Dermis microvascular lymphatic vessel endothelial cell (primary cell): ENCODE measurements around the gene PLCG2. TPM values are rescaled to one million over a fixed set of nuclear protein-coding genes. Genes with fewer than 3 reads are reported as not detected.
"Not testable (repeated sequence)": the region's sequence is repeated elsewhere in the genome, so short reads cannot be mapped to it uniquely, and the experiment has no call there.

Experiments used
- DNase-seq, 2 donors: peaks; one replicate each; pipeline versions ENCODE4 v3.0.0 to v3.0.0-alpha.2; 2010; ENCODE audit warnings: low read depth in 2 of 2
- total RNA-seq: library from RNA; depleted of rRNA; stranded (reverse); fragments of >200 nt; gene quantifications from 2 replicates; pipeline ENCODE4 v1.2.1, GENCODE V29; 2014

The PLCG2 gene
- total RNA-seq, 1 donor from 2014 or later, result 10.4 TPM

DNA sequence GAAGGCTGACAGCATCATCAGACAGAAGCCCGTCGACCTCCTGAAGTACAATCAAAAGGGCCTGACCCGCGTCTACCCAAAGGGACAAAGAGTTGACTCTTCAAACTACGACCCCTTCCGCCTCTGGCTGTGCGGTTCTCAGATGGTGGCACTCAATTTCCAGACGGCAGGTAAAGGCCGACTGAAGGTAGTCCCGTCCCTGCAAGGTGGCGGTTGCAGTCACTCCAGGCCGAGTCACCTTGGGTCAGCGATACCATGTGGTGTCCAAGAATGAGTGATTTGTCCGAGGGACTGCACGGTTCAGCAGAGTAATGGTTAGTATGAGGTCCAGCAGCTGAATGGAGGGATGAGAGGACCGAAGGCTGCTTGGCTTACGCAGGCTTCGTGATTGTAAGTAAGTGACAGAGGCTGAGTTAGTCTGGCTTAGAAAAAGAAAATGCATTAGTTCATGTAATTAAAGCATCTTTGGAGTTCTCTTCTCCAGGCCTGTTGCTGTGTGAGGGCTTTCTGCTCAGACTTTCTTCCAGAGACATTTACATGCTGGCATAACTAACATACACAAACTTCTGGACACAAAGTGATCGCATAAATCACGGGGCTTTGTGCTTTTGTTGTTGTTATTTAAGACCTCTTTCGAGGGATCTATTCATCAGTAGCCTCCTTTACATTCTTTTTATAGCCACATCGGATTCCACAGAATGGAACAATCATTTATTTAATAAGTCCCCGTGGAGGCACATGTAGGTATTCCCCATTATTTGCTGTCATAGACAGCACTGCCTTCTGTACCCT, 157.3 kb downstream of the PLCG2 start:
- DNase-seq, result no peak

DNA sequence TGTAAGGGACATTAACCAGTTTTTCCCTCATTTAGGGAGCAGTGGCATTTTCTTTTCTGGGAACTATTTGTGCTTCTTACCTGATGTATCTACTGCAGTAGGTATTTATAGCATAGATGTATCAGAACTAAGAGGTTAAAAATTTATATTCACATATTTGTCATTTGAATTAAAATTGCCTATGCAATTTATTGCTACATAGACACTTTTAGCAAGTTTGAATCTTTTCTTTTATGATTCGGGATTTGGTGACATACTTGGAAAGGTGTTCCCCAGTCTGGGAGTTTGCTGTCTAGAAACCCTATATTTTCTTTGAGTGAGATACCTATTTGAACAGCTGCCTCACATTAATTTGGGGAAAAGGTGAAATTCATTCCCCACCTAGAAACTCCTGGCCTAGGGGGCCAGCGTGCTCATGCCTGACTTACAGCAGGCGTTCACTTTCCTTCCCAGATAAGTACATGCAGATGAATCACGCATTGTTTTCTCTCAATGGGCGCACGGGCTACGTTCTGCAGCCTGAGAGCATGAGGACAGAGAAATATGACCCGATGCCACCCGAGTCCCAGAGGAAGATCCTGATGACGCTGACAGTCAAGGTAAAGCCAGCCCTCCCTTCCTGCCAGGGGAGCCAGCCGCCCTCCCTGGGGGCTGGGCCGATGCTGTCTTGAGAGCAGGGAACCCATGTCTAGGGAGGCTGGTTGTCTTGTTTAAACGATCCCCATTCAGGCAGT, 158.4 kb downstream of the PLCG2 start:
- DNase-seq, result peak in 1 of 2 donors; percentile 78

DNA sequence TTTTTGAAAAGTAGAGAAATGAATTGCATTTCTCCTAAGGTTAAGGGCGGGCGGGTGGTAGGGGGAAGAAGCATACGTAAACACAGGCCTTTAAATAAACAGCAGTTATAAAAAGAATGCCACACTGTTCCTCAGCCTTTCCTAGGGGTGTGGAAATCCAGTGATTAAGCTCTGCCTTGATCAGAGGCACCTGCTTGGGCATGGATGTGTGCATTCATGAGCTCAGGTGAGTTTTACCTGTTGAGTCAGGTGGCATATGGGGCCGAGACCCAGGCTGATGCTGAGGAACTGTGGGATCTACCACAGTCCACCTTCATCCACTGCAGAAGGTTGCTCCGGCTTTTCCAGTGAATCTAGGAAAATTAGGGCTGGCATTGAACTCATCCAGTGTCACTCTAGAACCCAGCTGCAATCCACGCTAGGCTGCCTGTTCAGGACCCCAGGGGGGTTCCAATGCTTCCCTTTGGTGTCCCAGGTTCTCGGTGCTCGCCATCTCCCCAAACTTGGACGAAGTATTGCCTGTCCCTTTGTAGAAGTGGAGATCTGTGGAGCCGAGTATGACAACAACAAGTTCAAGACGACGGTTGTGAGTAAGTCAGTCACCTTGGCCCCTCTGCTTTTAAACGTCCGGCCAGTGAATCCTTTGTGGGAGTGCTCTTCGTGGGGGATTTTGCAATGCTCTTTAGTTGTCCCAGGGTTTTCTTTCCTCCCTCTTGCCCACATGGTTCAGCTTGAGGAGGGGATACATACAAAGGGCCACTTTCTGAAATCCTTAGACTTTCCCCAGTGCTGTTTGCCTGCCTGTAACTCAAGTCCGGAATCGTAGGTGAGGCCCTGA, 159.5 kb downstream of the PLCG2 start:
- DNase-seq, result no peak

DNA sequence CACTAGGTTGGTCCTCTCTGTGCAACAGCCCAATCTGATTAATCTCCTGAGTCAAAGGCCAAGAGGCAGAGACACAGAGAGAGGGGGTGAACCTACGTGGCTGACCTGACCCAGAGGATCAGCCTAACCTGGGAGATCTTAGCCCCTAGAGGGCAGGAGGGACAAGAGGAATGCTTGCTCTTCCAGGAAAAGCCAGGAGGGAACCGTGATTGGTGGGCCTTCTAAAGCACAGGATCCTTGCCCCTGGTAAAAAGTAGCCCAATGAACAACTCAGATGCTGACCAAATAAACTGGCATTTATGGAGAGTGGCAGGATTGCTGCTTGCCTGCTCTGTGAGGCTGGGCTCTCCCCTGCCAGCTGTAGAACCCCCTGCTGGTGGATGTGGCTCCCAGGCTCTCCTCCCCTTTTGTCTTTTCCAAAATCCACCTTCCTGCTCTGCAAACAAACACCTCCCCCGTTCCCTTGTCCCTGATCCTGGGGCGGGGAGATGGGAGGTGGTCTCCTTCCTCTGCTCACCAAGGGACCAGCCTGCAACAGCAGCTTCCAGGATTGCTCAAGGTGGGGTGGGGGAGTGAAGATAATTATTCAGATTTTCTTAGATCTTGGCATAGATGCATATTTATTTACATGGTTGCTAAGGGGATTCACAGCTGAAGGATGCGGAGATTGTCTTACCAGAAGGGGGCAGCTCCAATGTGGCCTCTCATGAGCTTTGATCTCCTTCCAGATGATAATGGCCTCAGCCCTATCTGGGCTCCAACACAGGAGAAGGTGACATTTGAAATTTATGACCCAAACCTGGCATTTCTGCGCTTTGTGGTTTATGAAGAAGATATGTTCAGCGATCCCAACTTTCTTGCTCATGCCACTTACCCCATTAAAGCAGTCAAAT, 160.3 kb downstream of the PLCG2 start:
- peak in 1 of 2 donors; percentile 18 for DNase-seq

DNA sequence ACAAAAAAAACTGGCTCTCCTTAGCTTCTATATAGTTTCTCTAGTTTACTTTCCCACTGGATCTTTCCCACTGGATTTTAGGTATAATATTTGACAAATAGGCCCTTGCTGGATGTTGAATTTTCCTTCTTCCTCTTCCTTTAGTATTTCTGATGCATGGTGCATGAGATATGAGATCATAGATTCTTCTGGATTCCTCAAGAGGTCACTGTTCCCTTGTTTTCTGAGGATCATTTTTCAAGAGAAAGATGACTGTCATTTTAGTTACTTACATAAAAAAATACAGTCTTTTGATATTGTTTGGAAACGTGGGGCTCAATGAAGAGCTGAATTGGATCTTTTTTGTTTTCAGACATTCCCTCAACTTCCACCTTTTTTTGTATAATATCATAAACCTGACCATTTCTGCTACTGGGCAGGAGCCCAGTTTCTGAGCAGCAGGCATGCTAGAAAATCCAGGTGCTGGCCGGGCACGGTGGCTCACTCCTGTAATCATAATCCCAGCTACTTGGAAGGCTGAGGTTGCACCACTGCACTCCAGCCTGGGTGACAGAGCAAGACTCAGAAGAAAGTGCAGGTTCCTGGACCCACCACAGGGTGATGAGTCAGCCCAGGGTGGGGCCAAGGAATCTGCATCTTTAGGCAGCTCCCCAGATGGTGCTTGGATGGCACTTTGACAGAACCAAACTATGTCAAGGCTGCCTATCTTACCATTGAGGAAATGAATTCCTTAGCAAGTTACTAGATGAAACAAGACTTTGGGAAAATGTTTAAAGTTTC, 161.9 kb downstream of the PLCG2 start:
- peak; percentile 72 to 78 for DNase-seq

DNA sequence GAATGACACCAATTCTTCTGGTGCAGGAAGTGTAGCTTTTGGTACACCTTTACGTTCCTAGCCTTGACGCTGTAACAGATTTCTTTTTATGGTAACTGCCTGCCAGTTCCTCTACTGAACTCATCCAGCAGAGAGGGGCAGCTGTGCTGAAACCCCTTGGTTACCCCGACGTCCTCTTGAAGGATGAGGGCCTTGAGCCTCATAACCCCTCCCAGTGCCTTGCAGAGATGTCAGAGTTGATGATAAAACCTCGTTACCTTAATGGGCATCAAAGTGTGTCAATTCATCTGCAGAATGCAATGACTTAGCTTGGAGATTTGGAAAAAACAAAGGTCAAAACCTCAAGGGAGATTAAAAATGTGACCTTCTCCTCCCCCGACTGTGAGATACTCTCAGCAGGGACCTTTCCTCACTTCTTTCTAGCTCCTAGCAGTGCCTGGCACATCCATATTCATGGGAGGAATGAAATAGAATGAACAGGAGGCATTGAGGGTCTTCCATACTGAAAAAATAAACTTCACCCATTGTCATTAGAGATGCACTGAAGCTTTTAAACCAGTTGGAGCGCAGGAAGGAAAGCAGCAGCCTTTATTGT, 163.0 kb downstream of the PLCG2 start:
- DNase-seq, result no peak

DNA sequence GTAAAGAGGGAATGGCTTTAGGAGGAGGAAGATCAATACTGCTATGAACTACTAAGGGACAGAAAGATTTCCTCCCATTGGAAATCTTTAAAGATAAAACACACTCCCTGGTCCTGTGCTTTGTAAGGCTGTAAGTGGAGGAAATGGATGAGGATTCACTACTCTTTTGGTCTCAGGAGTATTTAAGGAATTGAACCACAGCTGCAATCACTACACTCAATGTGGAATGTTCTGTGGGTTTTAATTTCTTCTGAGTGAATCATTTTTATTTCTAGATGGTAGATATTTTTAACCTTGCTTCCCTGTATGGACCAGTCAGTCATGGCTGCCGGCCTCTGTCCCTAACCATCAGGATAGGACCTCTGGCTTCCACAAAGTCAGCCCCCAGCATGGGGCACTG, 166.6 kb downstream of the PLCG2 start:
- no peak for DNase-seq

DNA sequence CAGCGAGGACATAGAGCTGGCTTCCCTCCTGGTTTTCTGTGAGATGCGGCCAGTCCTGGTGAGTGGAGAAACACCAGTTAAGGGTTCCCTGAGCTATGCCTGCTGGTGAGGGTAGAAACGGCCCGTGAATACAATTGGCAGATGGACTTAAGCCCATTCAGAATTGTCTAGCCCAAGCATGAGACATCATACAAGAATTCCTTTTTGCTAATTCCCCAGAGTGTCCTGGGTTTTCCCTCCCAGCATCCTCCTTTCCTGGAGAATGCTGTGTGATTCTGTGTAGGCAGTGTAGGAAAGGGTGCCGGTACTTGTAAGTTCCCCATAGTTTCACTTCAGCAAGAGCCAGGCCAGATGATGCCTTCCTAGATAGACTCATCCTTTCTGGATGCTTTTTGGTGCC, 167.1 kb downstream of the PLCG2 start:
- DNase-seq, result no peak

DNA sequence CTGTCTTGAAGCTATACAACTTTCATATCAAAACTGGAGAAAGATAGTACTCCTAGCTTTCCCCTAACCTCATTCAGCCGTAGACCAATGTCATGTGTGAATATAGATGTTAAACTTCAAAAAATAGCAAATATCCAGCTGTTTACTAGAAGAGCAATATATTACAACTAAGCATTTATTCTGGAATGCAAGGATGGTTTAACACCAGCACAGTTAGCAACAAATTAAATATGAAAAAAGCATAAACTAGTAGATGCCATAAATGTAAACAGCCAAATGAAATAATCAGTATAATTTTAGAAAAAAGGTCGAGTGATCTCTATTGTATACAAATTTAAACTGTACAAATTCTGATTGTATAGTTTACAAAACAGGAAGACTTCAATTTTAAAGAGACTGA, 172.5 kb downstream of the PLCG2 start:
- no peak for DNase-seq

DNA sequence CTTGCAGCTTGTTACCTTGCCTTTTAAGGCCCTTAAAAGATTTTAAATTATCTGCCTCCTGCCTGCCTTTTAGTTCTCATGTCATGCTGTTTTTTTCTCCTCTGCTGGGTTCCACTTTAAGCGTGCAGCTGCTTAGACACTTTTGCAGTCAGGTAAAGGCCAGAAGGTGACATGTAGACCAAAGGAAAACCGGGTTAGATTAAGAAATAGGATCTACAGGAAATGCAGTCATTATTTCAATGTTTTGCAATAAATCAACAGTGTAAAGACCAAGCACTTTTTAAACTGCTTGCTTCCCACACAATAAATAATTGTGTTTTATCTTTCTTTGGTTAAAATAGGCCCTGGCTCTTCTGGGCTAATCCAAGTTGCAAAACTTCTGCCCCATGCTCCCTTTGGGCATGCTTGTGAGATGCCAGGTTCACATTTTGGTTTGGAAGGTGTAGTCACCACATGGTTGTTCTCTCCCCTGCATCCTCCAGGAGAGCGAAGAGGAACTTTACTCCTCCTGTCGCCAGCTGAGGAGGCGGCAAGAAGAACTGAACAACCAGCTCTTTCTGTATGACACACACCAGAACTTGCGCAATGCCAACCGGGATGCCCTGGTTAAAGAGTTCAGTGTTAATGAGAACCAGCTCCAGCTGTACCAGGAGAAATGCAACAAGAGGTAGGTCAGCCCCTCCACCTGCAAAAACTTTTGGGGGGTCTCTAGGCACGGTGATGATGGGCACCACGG, 177.3 kb downstream of the PLCG2 start:
- DNase-seq, result no peak

DNA sequence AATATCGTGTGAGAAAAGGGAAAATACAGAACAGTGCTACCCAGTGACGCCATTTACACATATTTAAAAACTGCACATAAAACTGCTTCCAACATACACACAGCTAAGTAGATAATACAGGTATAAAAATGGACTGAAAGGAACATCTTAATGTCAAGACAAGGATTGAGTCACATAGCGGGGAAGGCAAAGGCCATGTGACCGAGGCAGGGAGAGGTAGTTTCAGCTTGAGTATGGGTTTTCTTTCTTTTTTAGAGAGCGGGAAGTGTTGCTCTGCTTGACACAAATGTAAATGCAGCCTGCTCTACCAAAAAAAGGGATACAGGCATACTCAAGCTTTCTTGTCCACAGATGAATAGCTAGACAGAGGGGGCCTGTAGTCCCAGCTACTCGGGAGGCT, 185.7 kb downstream of the PLCG2 start:
- no peak for DNase-seq

DNA sequence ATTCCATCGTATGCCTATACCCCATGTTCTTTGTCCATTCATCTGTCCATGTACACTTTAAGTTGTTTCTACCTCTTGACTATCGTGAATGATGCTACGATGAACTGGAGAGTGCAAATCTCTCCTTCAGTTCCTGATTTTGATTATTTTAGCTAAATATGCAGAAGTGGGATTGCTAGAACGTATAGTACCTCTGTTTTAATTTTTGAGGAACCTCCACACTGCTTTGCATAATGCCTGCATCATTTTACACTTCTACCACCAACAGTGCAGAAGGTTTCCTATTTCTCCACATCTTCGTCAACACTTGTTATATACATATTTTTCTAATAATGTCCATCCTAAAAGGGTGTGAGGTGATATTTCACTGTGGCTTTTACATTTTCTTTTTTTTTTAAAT, 188.3 kb downstream of the PLCG2 start:
- no peak for DNase-seq

DNA sequence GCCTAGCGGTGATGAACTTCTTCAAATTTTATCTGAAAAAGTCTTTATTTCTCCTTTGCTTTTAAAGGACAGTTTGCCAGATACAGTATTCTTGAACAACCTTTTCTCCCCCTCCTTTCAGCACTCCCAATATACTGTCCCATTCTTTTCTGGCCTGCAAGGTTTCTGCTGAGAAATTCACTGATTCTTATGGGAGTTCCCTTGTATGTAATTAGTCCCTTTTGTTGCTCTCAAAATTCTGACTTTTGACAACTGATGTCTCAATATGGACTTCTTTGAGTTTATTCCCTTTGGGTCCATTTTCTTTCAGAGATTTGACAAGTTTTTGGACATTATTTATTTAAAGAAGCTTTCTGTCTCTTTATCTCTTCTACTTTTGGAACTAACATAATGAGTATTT, 192.8 kb downstream of the PLCG2 start:
- DNase-seq, result no peak

DNA sequence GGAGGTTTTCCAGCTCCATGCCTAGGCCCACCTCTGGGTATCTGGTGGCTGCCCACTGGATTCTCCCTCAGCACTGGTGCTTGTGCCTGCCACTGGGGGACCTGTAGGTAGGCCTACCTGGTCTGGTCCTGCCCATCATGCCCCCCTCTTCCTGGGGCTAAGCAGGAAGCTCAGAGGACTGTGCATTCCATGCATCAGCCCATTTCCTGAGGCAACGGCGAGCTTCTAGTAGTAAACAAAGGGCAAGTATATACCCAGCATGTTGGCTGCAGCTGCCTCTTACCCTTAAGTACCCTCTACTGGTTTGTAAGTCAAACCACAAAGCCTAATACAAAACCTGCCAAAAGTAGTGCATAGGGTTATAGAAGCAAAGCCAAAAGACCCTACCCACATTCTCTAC, 194.6 kb downstream of the PLCG2 start:
- no peak for DNase-seq

DNA sequence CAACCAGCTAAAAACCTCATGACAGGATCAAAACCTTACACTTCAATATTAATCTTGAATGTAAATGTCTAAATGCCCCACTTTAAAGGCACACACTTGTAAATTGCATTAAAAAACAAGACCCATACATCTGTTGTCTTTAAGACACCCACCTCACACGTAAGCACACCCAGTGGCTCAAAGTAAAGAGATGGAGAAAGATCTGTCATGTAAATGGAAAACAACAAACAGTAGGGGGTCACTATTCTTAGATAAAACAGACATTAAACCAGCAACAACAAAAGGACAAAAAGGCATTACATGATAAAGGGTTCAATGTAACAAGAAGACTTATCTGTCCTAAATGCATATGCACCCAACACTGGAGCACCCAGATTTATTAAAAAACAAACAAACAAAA, 196.5 kb downstream of the PLCG2 start:
- DNase-seq, result no peak

DNA sequence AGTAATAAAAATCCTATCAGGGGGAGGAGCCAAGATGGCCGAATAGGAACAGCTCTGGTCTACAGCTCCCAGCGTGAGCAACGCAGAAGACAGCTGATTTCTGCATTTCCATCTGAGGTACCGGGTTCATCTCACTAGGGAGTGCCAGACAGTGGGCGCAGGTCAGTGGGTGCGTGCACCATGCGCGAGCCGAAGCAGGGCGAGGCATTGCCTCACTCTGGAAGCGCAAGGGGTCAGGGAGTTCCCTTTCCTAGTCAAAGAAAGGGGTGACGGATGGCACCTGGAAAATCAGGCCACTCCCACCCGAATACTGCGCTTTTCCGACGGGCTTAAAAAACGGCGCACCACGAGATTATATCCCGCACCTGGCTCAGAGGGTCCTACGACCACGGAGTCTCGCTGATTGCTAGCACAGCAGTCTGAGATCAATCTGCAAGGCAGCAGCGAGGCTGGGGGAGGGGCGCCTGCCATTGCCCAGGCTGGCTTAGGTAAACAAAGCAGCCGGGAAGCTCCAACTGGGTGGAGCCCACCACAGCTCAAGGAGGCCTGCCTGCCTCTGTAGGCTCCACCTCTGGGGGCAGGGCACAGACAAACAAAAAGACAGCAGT, 198.3 kb downstream of the PLCG2 start:
- not testable (repeated sequence) for DNase-seq

DNA sequence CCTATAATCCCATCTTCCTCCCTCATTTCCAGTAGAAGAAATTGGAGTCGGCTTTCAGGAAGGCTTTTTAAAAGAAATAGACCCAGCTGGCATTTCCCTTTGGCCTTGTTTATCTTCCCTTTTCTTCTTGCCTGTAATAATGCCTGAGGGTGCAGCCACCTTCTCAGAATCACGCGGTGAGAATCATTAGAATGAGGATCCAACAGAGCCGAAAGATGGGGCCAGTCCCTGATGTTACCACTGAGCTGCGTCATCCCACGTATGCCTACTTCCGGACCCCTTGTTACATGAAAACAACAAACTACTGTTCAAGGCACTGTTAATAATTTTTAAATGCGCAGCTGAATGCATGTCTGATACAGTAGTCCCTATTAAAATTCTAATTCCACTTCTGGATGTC, 208.0 kb downstream of the PLCG2 start:
- DNase-seq, result no peak

DNA sequence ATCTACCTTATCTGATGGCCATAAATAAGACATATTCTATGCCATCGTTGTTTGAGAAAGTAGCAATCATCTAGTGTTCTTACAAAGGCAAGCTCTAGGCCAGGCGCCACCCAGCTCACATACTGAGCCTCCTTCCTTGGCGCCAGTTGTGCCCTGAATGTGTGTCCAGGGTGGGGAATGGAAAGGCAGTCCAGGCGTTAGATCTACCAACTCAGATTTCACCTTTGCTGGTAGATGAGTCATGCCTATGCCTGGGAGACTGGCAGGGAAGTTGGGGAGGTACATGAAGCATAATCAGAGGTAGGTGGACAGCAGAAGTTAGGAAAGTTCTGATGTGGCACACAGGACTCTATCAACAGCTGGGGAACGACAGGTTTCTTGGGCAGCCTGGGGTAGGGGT, 208.6 kb downstream of the PLCG2 start:
- DNase-seq, result no peak

DNA sequence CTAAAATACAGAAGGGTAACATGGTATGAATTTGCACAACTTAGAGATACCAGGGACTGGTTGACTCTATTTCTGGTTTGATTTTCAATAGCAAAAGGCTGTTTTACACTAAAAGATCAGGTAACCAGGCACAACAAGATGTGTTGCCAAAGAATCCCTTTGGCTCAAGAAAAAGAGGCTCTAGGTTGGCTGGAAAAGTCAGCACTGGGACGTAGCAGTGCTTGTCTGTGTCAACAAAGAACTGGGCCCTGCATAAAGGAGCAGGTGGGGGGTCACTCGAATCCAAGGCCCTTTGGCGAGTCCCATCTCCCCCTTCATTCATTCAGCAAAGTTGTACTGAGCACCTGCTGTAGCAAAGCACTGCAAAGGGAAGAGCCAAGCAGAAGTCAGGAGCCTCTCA, 213.8 kb downstream of the PLCG2 start:
- DNase-seq, result no peak
